Esophagus muscularis mucosa (tissue), 4 donors: ENCODE measurements around the gene PIGK. TPM values are rescaled to one million over a fixed set of nuclear protein-coding genes. Genes with fewer than 3 reads are reported as not detected.

Experiments
- DNase-seq: peaks from one replicate; pipeline ENCODE4 v3.0.0-alpha.2; 2017; ENCODE audit errors: extremely low spot score
- H3K27ac ChIP-seq, 4 donors: fragments of 200-600 bp; sonication (generic); replicated peaks in 1 of 4; 1 replicate in 3 of 4; 2 replicates in 1 of 4; pipeline ENCODE4 v1.5.1; 2016 to 2019; ENCODE audit warnings: mild to moderate bottlenecking in 1 of 4
- H3K27me3 ChIP-seq, 4 donors: fragments of 200-600 bp; sonication (generic); one replicate each; pipeline versions ENCODE4 v1.5.1 to v1.6.0; 2016 to 2019
- H3K36me3 ChIP-seq, 4 donors: fragments of 200-600 bp; sonication (generic); one replicate each; pipeline ENCODE4 v1.5.1; 2016 to 2019
- H3K4me1 ChIP-seq, 4 donors: fragments of 200-600 bp; sonication (generic); one replicate each; pipeline ENCODE4 v1.5.1; 2016 to 2019
- H3K4me3 ChIP-seq, 4 donors: fragments of 200-600 bp; sonication (generic); 1 replicate in 2 of 4; 2 replicates in 2 of 4; pipeline ENCODE4 v1.5.1; 2016 to 2019; ENCODE audit warnings: mild to moderate bottlenecking in 4 of 4, moderate library complexity in 1 of 4
- H3K9me3 ChIP-seq, 4 donors: fragments of 200-600 bp; sonication (generic); 1 replicate in 3 of 4; 2 replicates in 1 of 4; pipeline ENCODE4 v1.5.1; 2016 to 2019
- CTCF ChIP-seq, 3 experiments: fragments of 200-600 bp in 2 of 3; fragments of 450-650 bp in 1 of 3; sonication (generic) in 2 of 3; IDR thresholded peaks; one replicate each; pipeline ENCODE4 v1.5.1; 2017 to 2019; ENCODE audit warnings: antibody characterized with exemption in 3 of 3, mild to moderate bottlenecking in 2 of 3, moderate library complexity in 1 of 3
- EP300 ChIP-seq: sonication (generic); formaldehyde crosslinking; IDR thresholded peaks from one replicate; pipeline ENCODE4 v1.6.1; 2017; ENCODE audit warnings: antibody characterized with exemption
- POLR2A ChIP-seq: fragments of 450-650 bp; IDR thresholded peaks from one replicate; pipeline ENCODE4 v1.6.1; 2017; ENCODE audit warnings: antibody characterized with exemption, moderate library complexity, mild to moderate bottlenecking, low read depth
- POLR2AphosphoS5 ChIP-seq, 2 donors: sonication (generic); formaldehyde crosslinking; IDR thresholded peaks; one replicate each; pipeline ENCODE4 v1.6.1; 2017; ENCODE audit warnings: antibody characterized with exemption in 2 of 2
- WGBS: methylation state at CpG from one replicate; pipeline ENCODE4 v1.1.5; 2018; 5-methylcytosine and 5-hydroxymethylcytosine counted together
- intact Hi-C: fragments of 100-400 bp; cut with DNase I; formaldehyde crosslinking; loops from one replicate; pipeline ENCODE4 v1.15.1; 2023
- total RNA-seq, 4 donors: library from RNA; depleted of rRNA; stranded (reverse); fragments of >200 nt; gene quantifications; one replicate each; pipeline versions ENCODE4 v1.1.0 to v1.2.1, GENCODE V29; 2016

PIGK gene
- total RNA-seq, 4 donors from 2014 or later: 13.3 to 18.3 (median 16.3) TPM

- H3K36me3 ChIP-seq: peaks cover 0 to 5% (median 1%) of the 10 kb centered on the region in 4 donors
- H3K4me1 ChIP-seq: no peaks in the 10 kb centered on the region
- no peak for DNase-seq
- no peak overlapping the region for H3K27ac ChIP-seq
- intact Hi-C loops: no loop called here
- peaks cover 0 to 7% (median 0%) of the 10 kb centered on the region in 4 donors for H3K9me3 ChIP-seq
- H3K4me3 ChIP-seq: no peak overlapping the region
- no peak for TF ChIP-seq POLR2A
- no peak for TF ChIP-seq CTCF (IDR thresholded peaks at IDR 0.05)
- no peak for TF ChIP-seq EP300
- WGBS: 89% methylated on average over 3 of the region's 3 CpGs
- no peaks in the 10 kb centered on the region for H3K27me3 ChIP-seq
Observed at GRCh38 chr1:77202751-77203150, 16.5 kb downstream of the PIGK start.

GRCh38 chr1:77200806-77201205 lies 18.4 kb downstream of the PIGK start:
- H3K27me3 ChIP-seq: no peaks in the 10 kb centered on the region
- H3K27ac ChIP-seq: no peak overlapping the region
- peaks cover 0 to 7% (median 0%) of the 10 kb centered on the region in 4 donors for H3K9me3 ChIP-seq
- intact Hi-C loops: no loop called here
- 89% methylated on average over 2 of the region's 2 CpGs for WGBS
- H3K4me1 ChIP-seq: no peaks in the 10 kb centered on the region
- TF ChIP-seq EP300: no peak
- TF ChIP-seq POLR2A: no peak
- no peak for TF ChIP-seq POLR2AphosphoS5 (IDR thresholded peaks at IDR 0.05)
- no peak for TF ChIP-seq CTCF (IDR thresholded peaks at IDR 0.05)
- peaks cover 0 to 2% (median under 1%) of the 10 kb centered on the region in 4 donors for H3K36me3 ChIP-seq
- no peak for DNase-seq
- H3K4me3 ChIP-seq: no peak overlapping the region

GRCh38 chr1:77200293-77200692 lies 18.9 kb downstream of the PIGK start:
- intact Hi-C loops: no loop called here
- Histone ChIP-seq H3K4me3 (no peak overlapping the region), H3K9me3 (peaks cover 0 to 5% (median 0%) of the 10 kb centered on the region in 4 donors), H3K27ac (no peak overlapping the region), H3K27me3 (no peaks in the 10 kb centered on the region), H3K4me1 (no peaks in the 10 kb centered on the region), H3K36me3 (peaks cover 0 to under 1% (median 0%) of the 10 kb centered on the region in 4 donors)
- DNase-seq: no peak
- TF ChIP-seq CTCF (IDR thresholded peaks at IDR 0.05): no peak
- TF ChIP-seq POLR2AphosphoS5 (IDR thresholded peaks at IDR 0.05): no peak
- TF ChIP-seq EP300: no peak
- no peak for TF ChIP-seq POLR2A

GRCh38 chr1:77197351-77197750 lies 21.9 kb downstream of the PIGK start:
- Histone ChIP-seq H3K27me3 (no peaks in the 10 kb centered on the region), H3K4me1 (no peaks in the 10 kb centered on the region), H3K36me3 (peaks cover 0 to 7% (median 2%) of the 10 kb centered on the region in 4 donors), H3K4me3 (no peak overlapping the region), H3K27ac (no peak overlapping the region), H3K9me3 (no peaks in the 10 kb centered on the region)
- no peak for TF ChIP-seq POLR2A
- no peak for TF ChIP-seq CTCF (IDR thresholded peaks at IDR 0.05)
- TF ChIP-seq POLR2AphosphoS5 (IDR thresholded peaks at IDR 0.05): no peak
- no peak for TF ChIP-seq EP300
- intact Hi-C loops: no loop called here
- no peak for DNase-seq
- WGBS: 99% methylated on average over 3 of the region's 3 CpGs

GRCh38 chr1:77193951-77194350 lies 25.3 kb downstream of the PIGK start:
- Histone ChIP-seq H3K27me3 (no peaks in the 10 kb centered on the region), H3K4me3 (no peak overlapping the region), H3K9me3 (no peaks in the 10 kb centered on the region), H3K27ac (no peak overlapping the region), H3K4me1 (no peaks in the 10 kb centered on the region), H3K36me3 (peaks cover 0 to 7% (median 2%) of the 10 kb centered on the region in 4 donors)
- DNase-seq: no peak
- TF ChIP-seq EP300 (no peak), POLR2AphosphoS5 (IDR thresholded peaks at IDR 0.05) (no peak), POLR2A (no peak), CTCF (IDR thresholded peaks at IDR 0.05) (no peak)
- intact Hi-C loops: no loop called here
